OCI-LY3 (cell line): ENCODE results near the gene OS9.

Experiments used
- H2AFZ ChIP-seq: fragments of 200-600, 300-600 bp; shearing (Covaris generic); 2 replicates; pipeline ENCODE4 v1.6.0; 2014; ENCODE audit warnings: antibody characterized with exemption, low read depth, low read length
- H3K27ac ChIP-seq: fragments of 200-600, 300-600 bp; sonication (generic); 2 replicates; pipeline ENCODE4 v1.5.1; 2014; ENCODE audit warnings: mild to moderate bottlenecking, low read length, moderate library complexity, mixed read lengths
- H3K27me3 ChIP-seq: fragments of 200-600, 300-600 bp; sonication (generic); 2 replicates; pipeline ENCODE4 v1.6.1; 2014; ENCODE audit warnings: low read depth, low read length, mixed read lengths
- H3K36me3 ChIP-seq: fragments of 200-600, 300-600 bp; sonication (generic); replicated peaks from 2 replicates; pipeline ENCODE3; 2014; ENCODE audit warnings: low read depth, low read length, mixed read lengths
- H3K4me1 ChIP-seq: fragments of 300-600, 200-600 bp; sonication (generic); 2 replicates; pipeline ENCODE4 v1.6.1; 2014; ENCODE audit warnings: low read length, mixed read lengths
- H3K4me2 ChIP-seq: fragments of 200-600, 300-600 bp; sonication (generic); 2 replicates; pipeline ENCODE4 v1.6.1; 2014; ENCODE audit warnings: low read length, mixed read lengths
- H3K4me3 ChIP-seq: fragments of 300-600, 200-600 bp; sonication (generic); 2 replicates; pipeline ENCODE4 v1.5.1; 2014; ENCODE audit warnings: antibody characterized with exemption, mild to moderate bottlenecking, low read length, moderate library complexity
- H3K79me2 ChIP-seq: fragments of 300-600, 200-600 bp; shearing (Covaris generic); 2 replicates; pipeline ENCODE4 v1.6.1; 2014; ENCODE audit warnings: mild to moderate bottlenecking, low read length, mixed read lengths
- H3K9ac ChIP-seq: fragments of 300-600, 200-600 bp; shearing (Covaris generic); 2 replicates; pipeline ENCODE4 v1.6.0; 2014; ENCODE audit warnings: mild to moderate bottlenecking, low read length, moderate library complexity
- H3K9me3 ChIP-seq: fragments of 200-600, 300-600 bp; shearing (Covaris generic); 2 replicates; pipeline ENCODE4 v1.6.1; 2014; ENCODE audit warnings: low read length, mixed read lengths; ENCODE audit not compliant: insufficient read depth
- H4K20me1 ChIP-seq: fragments of 200-600, 300-600 bp; sonication (generic); 2 replicates; pipeline ENCODE4 v1.6.1; 2016; ENCODE audit warnings: low read length, mixed read lengths; ENCODE audit not compliant: insufficient read depth
- CTCF ChIP-seq: fragments of 200-600, 300-600 bp; sonication (generic); IDR thresholded peaks from 2 replicates; pipeline ENCODE4 v1.5.1; 2014; ENCODE audit warnings: antibody characterized with exemption, low read length, low read depth
- EZH2phosphoT487 ChIP-seq: fragments of 200-600 bp; shearing (Covaris generic); IDR thresholded peaks from 2 replicates; pipeline ENCODE4 v1.6.1; 2018; ENCODE audit warnings: antibody characterized with exemption, mixed run types, low read depth

OS9 gene

GRCh38 chr12:57679697-57680096 lies 14.2 kb upstream of the OS9 start:
- Histone ChIP-seq H3K9ac (no peak overlapping the region), H3K27me3 (no peaks in the 10 kb centered on the region), H2AFZ (no peak overlapping the region), H4K20me1 (no peaks in the 10 kb centered on the region), H3K36me3 (no peaks in the 10 kb centered on the region), H3K4me3 (no peak overlapping the region), H3K4me1 (no peaks in the 10 kb centered on the region), H3K4me2 (no peak overlapping the region), H3K27ac (no peak overlapping the region), H3K79me2 (no peaks in the 10 kb centered on the region), H3K9me3 (no peaks in the 10 kb centered on the region)
- TF ChIP-seq CTCF (no peak), EZH2phosphoT487 (no peak)

- no peaks in the 10 kb centered on the region for H4K20me1 ChIP-seq
- no peak overlapping the region for H2AFZ ChIP-seq
- H3K4me1 ChIP-seq = no peaks in the 10 kb centered on the region
- no peaks in the 10 kb centered on the region for H3K9me3 ChIP-seq
- H3K4me2 ChIP-seq = no peak overlapping the region
- H3K4me3 ChIP-seq = no peak overlapping the region
- 0 out of 2 replicates have a peak, but pooled peaks cover 3% of the 10 kb centered on the region for H3K27me3 ChIP-seq
- TF ChIP-seq CTCF (no peak), EZH2phosphoT487 (no peak)
- no peaks in the 10 kb centered on the region for H3K79me2 ChIP-seq
- H3K9ac ChIP-seq = no peak overlapping the region
- no peak overlapping the region for H3K27ac ChIP-seq
- no peaks in the 10 kb centered on the region for H3K36me3 ChIP-seq
These were observed 6.1 kb upstream of the OS9 start for GRCh38 chr12:57687862-57688261.

GRCh38 chr12:57688931-57689330 lies 5.0 kb upstream of the OS9 start:
- peaks cover 3% of the 10 kb centered on the region; the same call in 1 of the 2 replicates for H3K4me1 ChIP-seq
- TF ChIP-seq CTCF = no peak
- no peak for TF ChIP-seq EZH2phosphoT487
- H3K9ac ChIP-seq = no peak overlapping the region
- H3K36me3 ChIP-seq = no peaks in the 10 kb centered on the region
- H3K9me3 ChIP-seq = no peaks in the 10 kb centered on the region
- H4K20me1 ChIP-seq = no peaks in the 10 kb centered on the region
- no peak overlapping the region for H2AFZ ChIP-seq
- H3K4me3 ChIP-seq = no peak overlapping the region
- no peaks in the 10 kb centered on the region for H3K79me2 ChIP-seq
- 0 out of 2 replicates have a peak, but pooled peaks cover 3% of the 10 kb centered on the region for H3K27me3 ChIP-seq
- H3K4me2 ChIP-seq = no peak overlapping the region
- no peak overlapping the region for H3K27ac ChIP-seq

- Histone ChIP-seq H3K9ac (no peak overlapping the region), H3K36me3 (peaks cover 14% of the 10 kb centered on the region), H2AFZ (no peak overlapping the region), H3K4me3 (no peak overlapping the region), H3K79me2 (peaks cover 9% of the 10 kb centered on the region), H3K4me1 (peaks cover 8% of the 10 kb centered on the region), H3K4me2 (no peak overlapping the region), H3K9me3 (no peaks in the 10 kb centered on the region), H3K27ac (no peak overlapping the region), H3K27me3 (no peaks in the 10 kb centered on the region), H4K20me1 (no peaks in the 10 kb centered on the region)
- TF ChIP-seq EZH2phosphoT487 (no peak), CTCF (no peak)
These were observed 1.4 kb upstream of the OS9 start for GRCh38 chr12:57692500-57692899.
